Upper lobe of right lung (tissue), 1 donor: ENCODE data around the gene ACE. TPM values are rescaled to one million over a fixed set of nuclear protein-coding genes. Genes with fewer than 3 reads are reported as not detected.

Source experiments
- ATAC-seq: fragments of 200-7000 bp; cut with Tn5 transposase; one replicate; pipeline ENCODE4 v1.9.1; 2020; ENCODE audit warnings: mild to moderate bottlenecking, moderate library complexity
- DNase-seq: peaks from one replicate; pipeline ENCODE4 v3.0.0-alpha.2; 2020
- H3K27ac ChIP-seq: fragments of 200-600 bp; one replicate; pipeline ENCODE4 v1.8.0; 2022
- H3K27me3 ChIP-seq: fragments of 200-600 bp; one replicate; pipeline ENCODE4 v1.8.0; 2022; ENCODE audit warnings: mild to moderate bottlenecking
- H3K36me3 ChIP-seq: fragments of 200-600 bp; one replicate; pipeline ENCODE4 v1.8.0; 2022
- H3K4me1 ChIP-seq: fragments of 200-600 bp; one replicate; pipeline ENCODE4 v1.8.0; 2022
- H3K4me3 ChIP-seq: fragments of 200-600 bp; one replicate; pipeline ENCODE4 v1.8.0; 2022; ENCODE audit warnings: mild to moderate bottlenecking
- H3K9me3 ChIP-seq: fragments of 200-600 bp; one replicate; pipeline ENCODE4 v1.8.0; 2022
- CTCF ChIP-seq: fragments of 200-600 bp; IDR thresholded peaks from one replicate; pipeline ENCODE4 v1.8.0; 2022; ENCODE audit warnings: antibody characterized with exemption
- intact Hi-C: fragments of 100-400 bp; cut with DNase I; formaldehyde crosslinking; loops from one replicate; pipeline ENCODE4 v1.11.0; 2022
- total RNA-seq: library from RNA; stranded (reverse); fragmentation: NEBNext Ultra II Directional; extraction: Animal tissue kit (Norgen Biotek cat#: 25700); gene quantifications from one replicate; pipeline ENCODE4 v1.2.1, GENCODE V29; 2021
- donor health status: DM: no; HTN: yes; CAD: no; lungs with severe emphysema.

The ACE gene
- total RNA-seq, 1 donor from 2014 or later, result 64.1 TPM

- TF ChIP-seq CTCF, result no peak
- Histone ChIP-seq H3K27me3 (no peaks in the 10 kb centered on the region), H3K9me3 (no peaks in the 10 kb centered on the region), H3K4me1 (peaks cover 54% of the 10 kb centered on the region), H3K4me3 (no peak overlapping the region), H3K27ac (peak overlapping the region; percentile 63), H3K36me3 (no peaks in the 10 kb centered on the region)
- DNase-seq (no peak), ATAC-seq (no peak)
- intact Hi-C loops, result no loop called here
Measured at GRCh38 chr17:63438092-63439051, 38.5 kb upstream of the ACE start.

GRCh38 chr17:63439687-63440086 lies 37.2 kb upstream of the ACE start:
- peaks cover 41% of the 10 kb centered on the region for H3K4me1 ChIP-seq
- no peaks in the 10 kb centered on the region for H3K9me3 ChIP-seq
- ATAC-seq (no peak), DNase-seq (no peak)
- intact Hi-C loops, result loop anchor here (5.0 kb wide), 1 partner anchor 38 kb away; the partner anchor contains the start of gene ACE
- no peak for TF ChIP-seq CTCF
- no peak overlapping the region for H3K4me3 ChIP-seq
- H3K27me3 ChIP-seq, result no peaks in the 10 kb centered on the region
- H3K36me3 ChIP-seq, result no peaks in the 10 kb centered on the region
- peak overlapping the region; percentile 63 for H3K27ac ChIP-seq

- Histone ChIP-seq H3K4me3 (no peak overlapping the region), H3K36me3 (no peaks in the 10 kb centered on the region), H3K27ac (peak overlapping the region; percentile 63), H3K4me1 (peaks cover 35% of the 10 kb centered on the region), H3K9me3 (no peaks in the 10 kb centered on the region), H3K27me3 (no peaks in the 10 kb centered on the region)
- intact Hi-C loops, result loop anchor here (5.0 kb wide), 1 partner anchor 37 kb away; the partner anchor contains the start of gene ACE
- DNase-seq (no peak), ATAC-seq (no peak)
- no peak for TF ChIP-seq CTCF
Measured at GRCh38 chr17:63440127-63440769, 36.6 kb upstream of the ACE start.

- Histone ChIP-seq H3K4me3 (no peak overlapping the region), H3K9me3 (no peaks in the 10 kb centered on the region), H3K36me3 (no peaks in the 10 kb centered on the region), H3K27ac (peak overlapping the region; percentile 63), H3K27me3 (no peaks in the 10 kb centered on the region), H3K4me1 (peaks cover 29% of the 10 kb centered on the region)
- TF ChIP-seq CTCF, result no peak
- intact Hi-C loops, result loop anchor here (5.0 kb wide), 1 partner anchor 36 kb away; the partner anchor contains the start of gene ACE
- ATAC-seq, result no peak
- no peak for DNase-seq
Measured at GRCh38 chr17:63440770-63441335, 36.0 kb upstream of the ACE start.

- DNase-seq, result no peak
- intact Hi-C loops, result loop anchor here (5.0 kb wide), 1 partner anchor 36 kb away; the partner anchor contains the start of gene ACE
Measured at GRCh38 chr17:63441654-63442053, 35.2 kb upstream of the ACE start.

More at GRCh38 chr17:63441654-63442053, 35.2 kb upstream of the ACE start:
- no peak for TF ChIP-seq CTCF
- Histone ChIP-seq H3K4me1 (peaks cover 28% of the 10 kb centered on the region), H3K27me3 (no peaks in the 10 kb centered on the region), H3K36me3 (no peaks in the 10 kb centered on the region), H3K9me3 (no peaks in the 10 kb centered on the region), H3K27ac (no peak overlapping the region), H3K4me3 (no peak overlapping the region)
- no peak for ATAC-seq
